MM.1S (cell line): ENCODE measurements around the gene TMTC2.

Source experiments
- EZH2phosphoT487 ChIP-seq: fragments of 300-600 bp; sonication (generic); IDR thresholded peaks from 2 replicates; pipeline ENCODE4 v1.6.1; 2018; ENCODE audit warnings: antibody characterized with exemption, low read length
- TF ChIP-seq, protein P1 (sequence below): fragments of 300-600 bp; sonication (generic); IDR thresholded peaks from 2 replicates; pipeline ENCODE4 v1.5.1; 2016; ENCODE audit warnings: antibody characterized with exemption, low read length, mixed read lengths

GRCh38 chr12:82954572-82954971 lies 267.9 kb downstream of the TMTC2 start:
- no peak for TF ChIP-seq EZH2phosphoT487
- TF ChIP-seq, protein P1, sequence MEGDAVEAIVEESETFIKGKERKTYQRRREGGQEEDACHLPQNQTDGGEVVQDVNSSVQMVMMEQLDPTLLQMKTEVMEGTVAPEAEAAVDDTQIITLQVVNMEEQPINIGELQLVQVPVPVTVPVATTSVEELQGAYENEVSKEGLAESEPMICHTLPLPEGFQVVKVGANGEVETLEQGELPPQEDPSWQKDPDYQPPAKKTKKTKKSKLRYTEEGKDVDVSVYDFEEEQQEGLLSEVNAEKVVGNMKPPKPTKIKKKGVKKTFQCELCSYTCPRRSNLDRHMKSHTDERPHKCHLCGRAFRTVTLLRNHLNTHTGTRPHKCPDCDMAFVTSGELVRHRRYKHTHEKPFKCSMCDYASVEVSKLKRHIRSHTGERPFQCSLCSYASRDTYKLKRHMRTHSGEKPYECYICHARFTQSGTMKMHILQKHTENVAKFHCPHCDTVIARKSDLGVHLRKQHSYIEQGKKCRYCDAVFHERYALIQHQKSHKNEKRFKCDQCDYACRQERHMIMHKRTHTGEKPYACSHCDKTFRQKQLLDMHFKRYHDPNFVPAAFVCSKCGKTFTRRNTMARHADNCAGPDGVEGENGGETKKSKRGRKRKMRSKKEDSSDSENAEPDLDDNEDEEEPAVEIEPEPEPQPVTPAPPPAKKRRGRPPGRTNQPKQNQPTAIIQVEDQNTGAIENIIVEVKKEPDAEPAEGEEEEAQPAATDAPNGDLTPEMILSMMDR, result no peak
